GM21367 (cell line): Measurements from ENCODE around the gene GSTM1.
A peak's percentile ranks its signal among the peaks of the same experiment; 100 is the strongest.

Experiments used
- ATAC-seq: cut with Tn5 transposase; IDR thresholded peaks from one replicate; pipeline ENCODE4 v1.9.1; 2021; ENCODE audit not compliant: unreplicated experiment

The GSTM1 gene

DNA sequence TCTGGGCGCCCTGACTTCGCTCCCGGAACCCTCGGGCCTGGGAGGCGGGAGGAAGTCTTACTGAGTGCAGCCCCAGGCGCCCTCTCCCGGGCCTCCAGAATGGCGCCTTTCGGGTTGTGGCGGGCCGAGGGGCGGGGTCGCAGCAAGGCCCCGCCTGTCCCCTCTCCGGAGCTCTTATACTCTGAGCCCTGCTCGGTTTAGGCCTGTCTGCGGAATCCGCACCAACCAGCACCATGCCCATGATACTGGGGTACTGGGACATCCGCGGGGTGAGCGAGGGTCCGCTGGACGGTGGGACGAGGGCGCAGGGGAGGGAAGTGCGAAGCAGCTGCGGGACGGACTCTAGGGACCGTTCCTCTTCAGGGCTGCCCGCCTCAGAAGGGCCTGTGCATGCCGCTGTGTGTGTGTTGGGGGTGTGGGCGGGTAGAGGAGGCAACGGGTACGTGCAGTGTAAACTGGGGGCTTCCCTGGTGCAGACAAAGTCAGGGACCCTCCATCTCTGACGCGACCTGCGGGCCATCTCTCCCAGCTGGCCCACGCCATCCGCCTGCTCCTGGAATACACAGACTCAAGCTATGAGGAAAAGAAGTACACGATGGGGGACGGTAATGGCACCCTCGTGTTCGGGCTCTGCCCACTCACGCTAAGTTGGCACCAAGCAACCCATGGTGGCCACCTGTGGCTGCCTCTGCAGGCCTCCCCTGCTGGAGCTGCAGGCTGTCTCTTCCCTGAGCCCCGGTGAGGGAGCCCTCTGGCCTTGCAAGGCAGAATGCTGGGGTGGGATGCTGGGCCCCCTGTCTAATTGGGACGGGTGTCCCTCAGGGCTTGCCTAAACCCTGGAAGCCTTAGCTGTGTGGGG is at the start of gene GSTM1:
Gene GSTM1 (plus strand): TSS at position 177 of the 859 bp plus-strand sequence. CDS start 57 bp downstream, at position 234.
- peak; percentile 95 for ATAC-seq

- no peak for ATAC-seq
Observed at GRCh38 chr1:109639063-109639840, 48.4 kb upstream of the GSTM1 start.

- no peak for ATAC-seq
Observed at GRCh38 chr1:109639841-109640184, 47.8 kb upstream of the GSTM1 start.

- ATAC-seq = peak; percentile 44
Observed at GRCh38 chr1:109640285-109640865, 47.2 kb upstream of the GSTM1 start.

DNA sequence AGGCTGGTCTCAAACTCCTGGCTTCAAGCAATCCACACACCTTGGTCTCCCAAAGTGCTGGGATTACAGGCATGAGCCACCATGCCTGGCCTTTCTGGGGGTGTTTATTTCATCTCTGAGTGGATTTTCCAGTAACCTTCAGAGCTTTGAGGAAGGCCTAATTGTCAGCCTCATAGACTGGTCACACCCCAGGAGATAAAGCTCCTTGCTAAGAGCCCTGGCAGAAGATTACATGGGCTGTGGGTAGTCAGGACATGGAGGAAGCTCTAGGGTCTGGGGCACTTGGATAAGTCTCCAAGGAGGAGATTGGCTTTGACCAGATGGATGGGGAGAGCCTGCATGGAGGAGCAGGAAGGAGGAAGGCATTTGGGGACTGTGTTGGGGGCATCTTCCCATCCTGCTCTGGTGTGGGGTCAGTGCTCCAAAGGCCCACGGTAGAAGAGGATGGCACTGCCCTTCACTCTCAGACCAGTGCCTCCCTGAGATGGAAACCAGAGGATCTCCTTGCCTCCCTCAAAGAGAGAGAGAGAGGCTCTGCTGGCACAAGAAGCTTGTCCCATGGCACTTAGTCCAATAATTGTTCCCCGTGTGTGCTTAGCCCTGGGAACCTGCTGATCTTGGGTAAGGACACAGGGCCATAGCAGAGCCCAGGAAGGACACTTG is 46.4 kb upstream of the GSTM1 start:
- no peak for ATAC-seq

DNA sequence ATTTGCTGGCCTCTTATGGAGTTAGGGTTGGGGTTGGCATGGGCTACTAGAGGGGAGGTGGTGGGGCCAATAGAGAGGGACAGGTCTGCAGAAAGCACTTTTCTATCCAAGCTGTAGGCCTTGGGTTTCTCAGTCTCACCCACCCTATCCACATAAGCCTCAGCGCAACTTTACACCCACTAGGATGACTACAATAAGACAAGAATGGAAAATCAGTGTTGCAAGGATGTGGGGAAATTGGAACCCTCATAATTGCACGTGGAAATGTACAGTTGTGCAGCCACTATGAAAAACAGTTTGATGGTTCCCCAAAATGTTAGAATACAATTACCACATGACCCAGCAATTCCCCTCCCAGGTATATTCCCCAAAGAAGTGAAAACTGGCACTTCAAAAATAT is 45.8 kb upstream of the GSTM1 start:
- no peak for ATAC-seq

DNA sequence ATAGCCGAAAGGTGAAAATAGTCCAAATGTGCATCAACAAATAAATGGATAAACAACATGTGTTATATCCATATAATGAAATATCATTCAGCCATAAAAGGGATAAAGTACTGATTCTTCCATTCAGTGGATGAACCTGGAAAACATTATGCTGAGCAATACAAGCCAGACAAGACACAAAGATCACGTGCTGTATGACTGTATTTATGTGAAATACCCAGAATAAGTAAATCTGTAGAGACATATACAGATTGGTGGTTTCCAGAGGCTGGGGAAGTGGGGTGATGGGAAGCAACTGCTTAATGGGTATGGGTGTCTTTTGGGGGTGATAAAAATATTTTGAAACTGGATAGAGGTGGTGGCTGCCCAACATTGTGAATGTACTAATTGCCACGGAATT is 45.0 kb upstream of the GSTM1 start:
- no peak for ATAC-seq

DNA sequence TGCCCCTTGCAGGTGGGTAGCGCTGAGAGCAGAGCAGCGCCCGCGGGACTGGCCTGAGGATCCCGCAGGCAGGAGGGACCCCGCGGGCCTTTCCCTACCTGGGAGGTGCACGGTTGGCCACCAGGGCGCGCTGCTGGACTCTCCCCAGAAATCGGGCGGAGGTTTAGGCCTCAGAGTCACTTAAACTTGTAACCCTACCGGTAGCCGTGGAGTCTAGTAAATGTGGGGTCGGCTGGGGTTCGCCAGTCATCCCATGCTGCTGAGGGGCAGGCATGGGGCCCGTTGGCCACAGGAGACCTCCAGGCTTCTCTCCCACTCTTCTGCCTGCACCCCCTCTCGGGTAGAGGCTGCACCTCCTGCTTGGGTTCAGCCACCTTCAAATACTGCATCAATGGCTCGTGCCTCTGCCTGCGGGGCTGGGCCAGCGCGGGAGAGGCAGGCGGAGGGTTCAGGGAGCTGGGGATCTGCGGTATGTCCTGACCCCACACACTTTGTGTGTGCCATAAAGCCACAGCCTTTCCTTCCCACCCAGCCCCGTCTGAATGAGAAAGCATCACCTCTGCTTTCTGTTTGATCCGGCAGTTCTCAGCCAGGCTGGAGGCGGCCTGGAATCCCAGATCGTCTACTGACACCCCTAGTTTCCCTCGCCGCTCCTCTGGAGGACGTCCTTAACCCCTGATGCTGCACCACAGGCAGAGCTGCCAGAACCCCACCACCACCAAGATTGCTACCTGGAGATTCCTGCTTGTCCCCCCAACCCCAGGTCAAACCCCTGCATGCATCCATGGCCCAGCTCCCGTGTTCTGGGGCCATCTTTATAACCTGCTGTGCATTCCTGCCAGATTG is 44.0 kb upstream of the GSTM1 start:
- ATAC-seq = peak; percentile 83

GRCh38 chr1:109644670-109645069 is 42.9 kb upstream of the GSTM1 start:
- no peak for ATAC-seq

GRCh38 chr1:109649491-109649914 is 38.1 kb upstream of the GSTM1 start:
- ATAC-seq = no peak

DNA sequence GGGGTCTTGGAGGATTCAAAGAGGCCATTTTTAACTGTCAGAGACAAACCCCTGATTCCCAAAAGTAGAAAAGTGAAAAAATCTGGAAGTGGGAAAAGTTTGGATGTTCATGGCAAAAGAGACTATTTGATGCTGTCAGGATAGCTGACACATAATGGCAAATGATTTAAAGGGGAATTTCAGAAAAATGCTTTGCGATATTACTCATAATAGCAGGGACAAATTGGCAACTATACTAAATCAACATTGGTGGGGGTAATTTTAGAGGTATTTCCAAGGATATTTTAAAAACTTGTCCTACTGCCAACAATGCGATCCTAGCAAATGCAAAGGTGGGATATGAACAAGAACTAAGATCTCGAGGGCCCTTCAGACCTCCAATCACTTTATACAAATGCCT is 37.0 kb upstream of the GSTM1 start:
- ATAC-seq = no peak

- ATAC-seq = no peak
Observed at GRCh38 chr1:109652402-109652801, 35.2 kb upstream of the GSTM1 start.

- ATAC-seq = no peak
Observed at GRCh38 chr1:109653306-109653705, 34.3 kb upstream of the GSTM1 start.

DNA sequence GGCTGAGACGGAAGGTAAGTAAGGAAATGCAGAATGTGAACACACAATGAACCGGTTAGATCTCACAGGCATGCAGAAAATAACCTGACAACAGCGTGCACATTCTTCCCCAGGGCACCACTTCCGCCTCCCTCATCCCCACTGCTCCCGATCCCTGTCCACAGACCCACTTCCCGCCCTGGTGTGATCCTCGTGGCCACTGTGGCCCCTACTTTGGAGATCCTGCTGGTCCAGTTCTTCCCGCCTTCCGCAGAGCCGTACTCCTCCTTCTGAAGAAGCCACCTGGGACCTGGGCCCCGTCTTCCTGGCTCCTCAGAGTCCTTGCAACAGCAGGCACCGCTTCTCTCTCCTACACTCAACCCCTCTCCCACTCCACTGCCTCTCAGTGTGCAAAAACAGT is 33.1 kb upstream of the GSTM1 start:
- no peak for ATAC-seq

GRCh38 chr1:109655615-109656519 is 31.8 kb upstream of the GSTM1 start, which contains the start of gene GSTM4:
Gene GSTM4, plus strand, starts transcription at chr1:109656099. Its CDS starts 291 bp downstream, at chr1:109656390.
- peak; percentile 76 for ATAC-seq

DNA sequence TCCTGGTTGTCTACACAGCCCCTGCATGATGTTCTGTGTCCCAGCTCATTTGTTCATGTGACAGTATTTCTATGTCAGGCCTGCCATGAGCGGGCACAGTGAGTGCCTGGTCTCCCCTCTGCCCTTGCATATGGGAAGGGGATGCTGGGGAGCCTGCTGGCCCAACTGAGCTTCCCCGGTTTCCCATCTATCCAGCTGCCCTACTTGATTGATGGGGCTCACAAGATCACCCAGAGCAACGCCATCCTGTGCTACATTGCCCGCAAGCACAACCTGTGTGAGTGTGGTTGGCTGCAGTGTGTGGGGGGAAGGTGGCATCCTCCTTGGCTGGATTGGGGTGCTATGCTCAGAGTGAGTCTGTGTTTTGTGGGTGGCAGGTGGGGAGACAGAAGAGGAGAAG is 30.2 kb upstream of the GSTM1 start:
- no peak for ATAC-seq

DNA sequence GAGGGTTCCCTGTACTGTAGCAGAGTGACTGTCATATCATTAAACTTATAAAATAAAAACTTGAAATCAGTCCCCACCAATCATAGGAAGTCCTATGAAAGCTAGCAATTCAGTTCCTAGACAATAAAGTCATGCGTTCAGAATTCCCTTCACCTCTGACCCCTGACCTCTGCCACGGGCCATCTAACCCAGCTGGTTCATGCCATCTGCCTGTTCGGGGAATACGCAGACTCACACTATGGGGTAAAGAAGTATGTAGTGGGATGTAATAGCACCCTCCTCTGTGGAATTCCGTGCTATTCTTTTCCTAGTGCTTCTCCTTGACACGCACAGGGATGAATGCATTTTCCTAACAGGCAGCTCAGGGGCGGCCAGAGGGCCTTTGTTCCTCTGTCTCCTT is 29.6 kb upstream of the GSTM1 start:
- no peak for ATAC-seq

- ATAC-seq = no peak
Observed at GRCh38 chr1:109658533-109659042, 29.0 kb upstream of the GSTM1 start.

- no peak for ATAC-seq
Observed at GRCh38 chr1:109659145-109659544, 28.5 kb upstream of the GSTM1 start.
